GM12872 (cell line): ENCODE measurements around the gene PGA4.

Experiments
- CTCF ChIP-seq: IDR thresholded peaks from 3 replicates; pipeline ENCODE4 v1.5.1; 2011; ENCODE audit warnings: low read depth, mild to moderate bottlenecking, low read length, moderate library complexity; ENCODE audit not compliant: insufficient read depth

The PGA4 gene

GRCh38 chr11:61277186-61278000 lies 55.2 kb downstream of the PGA4 start:
- no peak for TF ChIP-seq CTCF

GRCh38 chr11:61278001-61278470 lies 55.9 kb downstream of the PGA4 start:
- TF ChIP-seq CTCF: no peak

GRCh38 chr11:61279934-61280659 lies 58.0 kb downstream of the PGA4 start:
- no peak for TF ChIP-seq CTCF

- TF ChIP-seq CTCF: no peak
Observed at GRCh38 chr11:61280883-61281580, 58.9 kb downstream of the PGA4 start.
